Measurements from ENCODE around the gene HS3ST4.

HS3ST4 gene

GRCh38 chr16:26128296-26128695, 436.5 kb downstream of the HS3ST4 start:
- Histone ChIP-seq H2AFZ (no peak overlapping the region), H3K4me2 (ENCODE audit: low read length) (no peak overlapping the region), H3K27ac (no peak overlapping the region), H3K4me1 (no peaks in the 10 kb centered on the region), H3K36me3 (ENCODE audit: control insufficient read depth, insufficient read depth, low read length) (no peaks in the 10 kb centered on the region), H3K9me3 (ENCODE audit: control insufficient read depth, low read length) (no peaks in the 10 kb centered on the region), H3K4me3 (ENCODE audit: low read depth, low read length) (no peak overlapping the region), H3K79me2 (no peaks in the 10 kb centered on the region), H3K27me3 (ENCODE audit: control insufficient read depth, insufficient read depth, low read length) (no peaks in the 10 kb centered on the region), H3K9ac (no peak overlapping the region)
- no peak for TF ChIP-seq CTCF (IDR thresholded peaks at IDR 0.05)

- no peak for TF ChIP-seq CTCF (IDR thresholded peaks at IDR 0.05)
- no peaks in the 10 kb centered on the region for H3K9me3 ChIP-seq (ENCODE audit: control insufficient read depth, low read length)
- H3K9ac ChIP-seq, result no peak overlapping the region
These were observed 438.2 kb downstream of the HS3ST4 start for GRCh38 chr16:26129997-26130396.

GRCh38 chr16:26133416-26134093, 441.8 kb downstream of the HS3ST4 start:
- H3K9ac ChIP-seq, result no peak overlapping the region
- TF ChIP-seq CTCF (IDR thresholded peaks at IDR 0.05), result no peak
- H3K4me3 ChIP-seq (ENCODE audit: low read depth, low read length), result no peak overlapping the region
- H3K79me2 ChIP-seq, result no peaks in the 10 kb centered on the region
- no peaks in the 10 kb centered on the region for H3K36me3 ChIP-seq (ENCODE audit: control insufficient read depth, insufficient read depth, low read length)
- H3K27me3 ChIP-seq (ENCODE audit: control insufficient read depth, insufficient read depth, low read length), result no peaks in the 10 kb centered on the region
- H2AFZ ChIP-seq, result no peak overlapping the region
- H3K4me2 ChIP-seq (ENCODE audit: low read length), result no peak overlapping the region
- H3K4me1 ChIP-seq, result no peaks in the 10 kb centered on the region
- no peaks in the 10 kb centered on the region for H3K9me3 ChIP-seq (ENCODE audit: control insufficient read depth, low read length)
- H3K27ac ChIP-seq, result no peak overlapping the region

More at GRCh38 chr16:26129997-26130396, 438.2 kb downstream of the HS3ST4 start:
- no peak overlapping the region for H3K4me3 ChIP-seq (ENCODE audit: low read depth, low read length)
- no peaks in the 10 kb centered on the region for H3K79me2 ChIP-seq
- H3K36me3 ChIP-seq (ENCODE audit: control insufficient read depth, insufficient read depth, low read length), result no peaks in the 10 kb centered on the region
- H3K27me3 ChIP-seq (ENCODE audit: control insufficient read depth, insufficient read depth, low read length), result no peaks in the 10 kb centered on the region
- H3K4me2 ChIP-seq (ENCODE audit: low read length), result no peak overlapping the region
- no peak overlapping the region for H2AFZ ChIP-seq
- no peak overlapping the region for H3K27ac ChIP-seq
- H3K4me1 ChIP-seq, result no peaks in the 10 kb centered on the region

- no peaks in the 10 kb centered on the region for H3K79me2 ChIP-seq
- H3K9me3 ChIP-seq (ENCODE audit: control insufficient read depth, low read length), result no peaks in the 10 kb centered on the region
- H3K9ac ChIP-seq, result no peak overlapping the region
- no peak overlapping the region for H3K4me2 ChIP-seq (ENCODE audit: low read length)
- H3K36me3 ChIP-seq (ENCODE audit: control insufficient read depth, insufficient read depth, low read length), result no peaks in the 10 kb centered on the region
- no peak overlapping the region for H2AFZ ChIP-seq
- no peaks in the 10 kb centered on the region for H3K27me3 ChIP-seq (ENCODE audit: control insufficient read depth, insufficient read depth, low read length)
- TF ChIP-seq CTCF (IDR thresholded peaks at IDR 0.05), result no peak
- H3K4me3 ChIP-seq (ENCODE audit: low read depth, low read length), result no peak overlapping the region
- no peaks in the 10 kb centered on the region for H3K4me1 ChIP-seq
- H3K27ac ChIP-seq, result no peak overlapping the region
These were observed 442.8 kb downstream of the HS3ST4 start for GRCh38 chr16:26134588-26134987.

- Histone ChIP-seq H3K4me3 (ENCODE audit: low read depth, low read length) (no peak overlapping the region), H3K79me2 (no peaks in the 10 kb centered on the region)
- no peak for TF ChIP-seq CTCF (IDR thresholded peaks at IDR 0.05)
These were observed 446.2 kb downstream of the HS3ST4 start for GRCh38 chr16:26137956-26138355.

More at GRCh38 chr16:26137956-26138355, 446.2 kb downstream of the HS3ST4 start:
- Histone ChIP-seq H2AFZ (no peak overlapping the region), H3K4me2 (ENCODE audit: low read length) (no peak overlapping the region), H3K9ac (no peak overlapping the region), H3K4me1 (no peaks in the 10 kb centered on the region), H3K27me3 (ENCODE audit: control insufficient read depth, insufficient read depth, low read length) (no peaks in the 10 kb centered on the region), H3K9me3 (ENCODE audit: control insufficient read depth, low read length) (no peaks in the 10 kb centered on the region), H3K36me3 (ENCODE audit: control insufficient read depth, insufficient read depth, low read length) (no peaks in the 10 kb centered on the region), H3K27ac (no peak overlapping the region)
